ACC112 (cell line): ENCODE results near the gene PTPRN2.
"Not testable (repeated sequence)": the region's sequence is repeated elsewhere in the genome, so short reads cannot be mapped to it uniquely, and the experiment has no call there.

Experiments used
- H2AFZ ChIP-seq: fragments of 200-600 bp; sonication (generic); one replicate; pipeline ENCODE4 v1.6.0; 2017; ENCODE audit warnings: antibody characterized with exemption, low read length; ENCODE audit not compliant: unreplicated experiment
- H3K27ac ChIP-seq: fragments of 200-600 bp; sonication (generic); 2 replicates; pipeline ENCODE4 v1.5.1; 2014; ENCODE audit warnings: low read depth, mild to moderate bottlenecking, antibody characterized with exemption, low read length, moderate library complexity
- H3K27me3 ChIP-seq: fragments of 200-600 bp; sonication (generic); 2 replicates; pipeline ENCODE4 v1.6.1; 2014; ENCODE audit warnings: mild to moderate bottlenecking, antibody characterized with exemption, low read length, moderate library complexity, mixed read lengths; ENCODE audit not compliant: insufficient read depth
- H3K36me3 ChIP-seq: fragments of 200-600 bp; sonication (generic); 2 replicates; pipeline ENCODE4 v1.6.1; 2016; ENCODE audit warnings: mild to moderate bottlenecking, antibody characterized with exemption, low read length, moderate library complexity, mixed read lengths; ENCODE audit not compliant: insufficient read depth
- H3K4me1 ChIP-seq: fragments of 200-600 bp; sonication (generic); one replicate; pipeline ENCODE4 v1.6.1; 2016; ENCODE audit warnings: low read length, mixed read lengths; ENCODE audit not compliant: insufficient read depth, unreplicated experiment, control insufficient read depth
- H3K4me3 ChIP-seq: fragments of 200-600 bp; sonication (generic); 2 replicates; pipeline ENCODE4 v1.5.1; 2014; ENCODE audit warnings: mild to moderate bottlenecking, low read depth, low read length
- H3K79me2 ChIP-seq: fragments of 200-600 bp; sonication (generic); one replicate; pipeline ENCODE4 v1.6.0; 2016; ENCODE audit warnings: low read length; ENCODE audit not compliant: control insufficient read depth, unreplicated experiment, insufficient read depth

Gene PTPRN2

GRCh38 chr7:158273756-158274342 is 313.8 kb downstream of the PTPRN2 start:
- H2AFZ ChIP-seq, H3K27me3 ChIP-seq, H3K36me3 ChIP-seq, H3K4me3 ChIP-seq, H3K79me2 ChIP-seq, H3K27ac ChIP-seq, H3K4me1 ChIP-seq: not testable (repeated sequence)

DNA sequence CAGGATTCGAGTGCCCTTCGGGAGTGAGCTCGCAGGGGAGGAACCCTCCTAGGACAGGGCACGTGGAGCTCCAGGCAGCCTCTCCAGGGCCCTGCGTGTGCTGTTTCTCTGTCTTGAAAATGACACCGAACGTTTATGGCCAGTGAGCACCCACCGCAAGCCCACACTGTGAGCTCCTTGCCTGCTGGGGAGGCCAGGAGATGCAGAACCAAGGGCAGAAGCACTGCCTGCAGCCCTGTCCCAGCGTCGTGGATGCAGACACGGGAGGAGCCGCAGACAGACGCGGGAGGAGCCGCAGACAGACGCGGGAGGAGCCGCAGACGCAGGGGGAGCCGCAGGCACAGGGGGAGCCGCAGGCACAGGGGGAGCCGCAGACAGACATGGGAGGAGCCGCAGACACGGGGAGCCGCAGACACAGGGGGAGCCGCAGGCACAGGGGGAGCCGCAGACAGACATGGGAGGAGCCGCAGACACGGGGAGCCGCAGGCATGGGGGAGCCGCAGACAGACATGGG is 314.4 kb downstream of the PTPRN2 start:
- no peak overlapping the region for H2AFZ ChIP-seq
- H3K27ac ChIP-seq = no peak overlapping the region
- H3K27me3 ChIP-seq = no peaks in the 10 kb centered on the region
- no peaks in the 10 kb centered on the region for H3K36me3 ChIP-seq
- no peaks in the 10 kb centered on the region for H3K4me1 ChIP-seq
- no peak overlapping the region for H3K4me3 ChIP-seq
- no peaks in the 10 kb centered on the region for H3K79me2 ChIP-seq

- Histone ChIP-seq H2AFZ (no peak overlapping the region), H3K4me1 (no peaks in the 10 kb centered on the region), H3K27ac (no peak overlapping the region), H3K36me3 (no peaks in the 10 kb centered on the region), H3K79me2 (no peaks in the 10 kb centered on the region), H3K27me3 (no peaks in the 10 kb centered on the region), H3K4me3 (no peak overlapping the region)
Measured at GRCh38 chr7:158272509-158273137, 315.0 kb downstream of the PTPRN2 start.

GRCh38 chr7:158272091-158272490 is 315.5 kb downstream of the PTPRN2 start:
- Histone ChIP-seq H2AFZ (no peak overlapping the region), H3K4me3 (no peak overlapping the region), H3K27me3 (no peaks in the 10 kb centered on the region), H3K36me3 (no peaks in the 10 kb centered on the region), H3K27ac (no peak overlapping the region), H3K4me1 (no peaks in the 10 kb centered on the region), H3K79me2 (no peaks in the 10 kb centered on the region)

GRCh38 chr7:158271646-158272045 is 316.0 kb downstream of the PTPRN2 start:
- no peak overlapping the region for H2AFZ ChIP-seq
- H3K4me1 ChIP-seq = no peaks in the 10 kb centered on the region
- no peak overlapping the region for H3K27ac ChIP-seq
- H3K4me3 ChIP-seq = no peak overlapping the region
- no peaks in the 10 kb centered on the region for H3K36me3 ChIP-seq
- H3K79me2 ChIP-seq = no peaks in the 10 kb centered on the region
- H3K27me3 ChIP-seq = no peaks in the 10 kb centered on the region

GRCh38 chr7:158270856-158271413 is 316.7 kb downstream of the PTPRN2 start:
- H3K4me3 ChIP-seq = no peak overlapping the region

DNA sequence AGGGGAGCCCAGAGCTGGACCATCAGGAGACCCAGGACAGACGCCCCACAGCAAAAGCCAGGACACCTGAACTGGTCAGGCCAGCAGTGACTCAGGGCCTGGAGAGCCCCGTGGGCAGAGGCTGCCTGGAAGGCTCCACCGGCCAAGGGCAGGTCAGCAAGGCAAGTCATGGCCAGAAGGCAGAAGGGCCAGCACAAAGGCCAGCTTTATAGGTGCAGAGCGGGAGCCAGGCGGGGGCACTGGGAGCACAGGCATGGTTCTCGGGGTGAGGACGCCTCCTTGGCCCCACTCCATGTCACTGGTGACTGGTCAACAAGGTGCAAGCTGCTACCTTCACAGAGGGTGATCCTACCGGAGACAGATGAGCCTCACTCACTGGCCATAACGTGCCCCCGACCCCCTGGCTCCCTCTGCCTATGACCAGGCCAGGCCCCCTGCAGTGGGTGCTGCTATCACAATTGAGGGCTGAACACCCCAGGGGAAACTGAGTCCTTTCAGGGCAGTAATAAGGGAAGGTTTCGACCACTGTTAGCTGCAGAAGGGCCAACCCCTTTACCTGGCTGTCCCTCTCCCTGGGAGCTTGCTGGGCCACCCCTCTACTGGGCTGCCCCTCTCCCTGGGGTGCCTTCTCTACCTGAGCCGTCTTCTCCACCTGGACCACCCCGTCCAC is 317.4 kb downstream of the PTPRN2 start:
- no peaks in the 10 kb centered on the region for H3K36me3 ChIP-seq
- H3K27ac ChIP-seq = no peak overlapping the region
- H3K79me2 ChIP-seq = no peaks in the 10 kb centered on the region
- no peak overlapping the region for H3K4me3 ChIP-seq
- H3K27me3 ChIP-seq = no peaks in the 10 kb centered on the region
- H2AFZ ChIP-seq = no peak overlapping the region
- no peaks in the 10 kb centered on the region for H3K4me1 ChIP-seq

More at GRCh38 chr7:158270856-158271413, 316.7 kb downstream of the PTPRN2 start:
- no peaks in the 10 kb centered on the region for H3K4me1 ChIP-seq
- H3K36me3 ChIP-seq = no peaks in the 10 kb centered on the region
- H3K79me2 ChIP-seq = no peaks in the 10 kb centered on the region
- H2AFZ ChIP-seq = no peak overlapping the region
- no peak overlapping the region for H3K27ac ChIP-seq
- no peaks in the 10 kb centered on the region for H3K27me3 ChIP-seq

DNA sequence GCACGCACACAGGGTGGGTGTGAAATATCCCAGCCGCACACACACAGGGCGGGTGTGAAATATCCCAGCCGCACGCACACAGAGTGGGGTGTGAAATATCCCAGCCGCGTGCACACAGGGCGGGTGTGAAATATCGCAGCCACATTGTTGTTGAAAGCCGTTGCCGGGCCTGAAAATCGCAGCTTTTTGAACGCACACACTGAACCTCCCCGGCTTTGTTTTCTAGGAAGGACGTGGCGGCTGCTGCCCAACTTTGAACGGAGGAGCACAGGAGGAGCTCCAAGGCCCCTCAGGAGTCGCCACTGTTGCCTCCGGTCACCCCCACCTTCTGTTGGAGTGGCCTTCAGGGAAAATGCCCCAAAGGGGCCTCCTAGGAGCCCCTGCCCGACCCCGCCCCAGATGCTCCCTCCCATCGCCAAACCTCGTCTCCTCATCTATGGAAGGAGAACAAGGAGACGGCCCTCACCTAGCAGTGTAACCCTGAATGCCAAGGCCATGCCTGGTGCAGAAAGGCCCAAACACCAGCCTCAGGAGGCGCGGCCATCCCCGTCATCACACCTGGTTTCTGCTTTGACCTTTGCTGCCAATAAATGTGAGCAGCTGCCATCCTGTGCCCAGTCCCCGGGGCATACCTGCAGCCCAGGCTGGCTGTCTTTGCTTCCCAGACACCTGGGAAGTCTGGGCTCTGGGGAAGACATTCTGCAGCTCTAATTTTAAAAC is 318.6 kb downstream of the PTPRN2 start:
- H3K36me3 ChIP-seq = no peaks in the 10 kb centered on the region
- no peaks in the 10 kb centered on the region for H3K79me2 ChIP-seq
- H3K4me3 ChIP-seq = no peak overlapping the region
- no peak overlapping the region for H2AFZ ChIP-seq
- H3K27ac ChIP-seq = no peak overlapping the region
- H3K27me3 ChIP-seq = no peaks in the 10 kb centered on the region
- H3K4me1 ChIP-seq = no peaks in the 10 kb centered on the region

DNA sequence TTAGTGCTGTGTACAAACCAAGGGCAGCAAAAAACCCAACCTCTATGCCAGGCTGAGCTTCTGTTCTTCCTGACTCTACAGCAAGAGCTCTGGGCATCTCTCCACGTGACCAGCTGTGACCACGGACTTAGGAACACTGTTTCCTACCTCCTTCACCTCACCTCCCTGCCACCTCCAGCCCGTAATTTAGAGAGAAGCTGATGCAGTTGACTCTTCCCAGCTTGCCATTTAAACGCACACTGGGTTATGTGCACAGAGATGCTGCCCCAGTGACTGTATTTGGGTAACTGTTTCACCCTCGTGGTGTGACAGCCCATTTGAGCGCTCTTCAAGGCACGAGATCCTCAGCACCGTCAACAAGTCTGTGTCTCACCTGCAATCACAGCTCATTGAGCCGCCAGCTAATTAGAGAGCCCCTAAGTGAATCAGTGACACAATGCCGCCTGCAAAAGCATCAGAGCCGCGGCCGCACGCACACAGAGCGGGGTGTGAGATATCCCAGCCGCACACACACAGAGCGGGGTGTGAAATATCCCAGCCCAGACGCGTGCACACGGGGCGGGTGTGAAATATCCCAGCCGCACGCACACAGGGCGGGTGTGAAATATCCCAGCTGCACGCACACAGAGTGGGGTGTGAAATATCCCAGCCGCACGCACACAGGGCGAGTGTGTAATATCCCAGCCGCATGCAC is 319.7 kb downstream of the PTPRN2 start:
- H2AFZ ChIP-seq = no peak overlapping the region
- no peaks in the 10 kb centered on the region for H3K4me1 ChIP-seq
- no peak overlapping the region for H3K4me3 ChIP-seq
- H3K79me2 ChIP-seq = no peaks in the 10 kb centered on the region
- no peaks in the 10 kb centered on the region for H3K36me3 ChIP-seq
- no peaks in the 10 kb centered on the region for H3K27me3 ChIP-seq
- no peak overlapping the region for H3K27ac ChIP-seq
